Measurements from ENCODE around the gene DNAJC3.
"Not testable (repeated sequence)": the region's sequence is repeated elsewhere in the genome, so short reads cannot be mapped to it uniquely, and the experiment has no call there.

Gene DNAJC3

GRCh38 chr13:95676105-95676761, 706 bp upstream of the DNAJC3 start:
- peak overlapping the region; percentile 64 for H3K27ac ChIP-seq

GRCh38 chr13:95677564-95678266, 776 bp downstream of the DNAJC3 start:
- H3K27ac ChIP-seq: peak overlapping the region; percentile 64
- no peak for TF ChIP-seq CTCF (conservative IDR thresholded peaks at IDR 0.05)

More at GRCh38 chr13:95676105-95676761, 706 bp upstream of the DNAJC3 start:
- no peak for TF ChIP-seq CTCF (conservative IDR thresholded peaks at IDR 0.05)

- H3K27ac ChIP-seq: no peak overlapping the region
- TF ChIP-seq CTCF (conservative IDR thresholded peaks at IDR 0.05): no peak
Observed at GRCh38 chr13:95678967-95679366, 2.0 kb downstream of the DNAJC3 start.

- TF ChIP-seq CTCF (conservative IDR thresholded peaks at IDR 0.05): no peak
- H3K27ac ChIP-seq: no peak overlapping the region
Observed at GRCh38 chr13:95679722-95680121, 2.8 kb downstream of the DNAJC3 start.

GRCh38 chr13:95684418-95684817, 7.5 kb downstream of the DNAJC3 start:
- no peak for TF ChIP-seq CTCF (conservative IDR thresholded peaks at IDR 0.05)

GRCh38 chr13:95684960-95685359, 8.0 kb downstream of the DNAJC3 start:
- H3K27ac ChIP-seq: not testable (repeated sequence)

More at GRCh38 chr13:95684418-95684817, 7.5 kb downstream of the DNAJC3 start:
- H3K27ac ChIP-seq: no peak overlapping the region

- H3K27ac ChIP-seq: no peak overlapping the region
- TF ChIP-seq CTCF (conservative IDR thresholded peaks at IDR 0.05): no peak
Observed at GRCh38 chr13:95689582-95689926, 12.6 kb downstream of the DNAJC3 start.

GRCh38 chr13:95690986-95691385, 14.0 kb downstream of the DNAJC3 start:
- not testable (repeated sequence) for H3K27ac ChIP-seq
